Epidermal melanocyte (primary cell): ENCODE measurements around the gene SHISA4.
"Not testable (repeated sequence)": the region's sequence is repeated elsewhere in the genome, so short reads cannot be mapped to it uniquely, and the experiment has no call there.

ENCODE experiments used
- DNase-seq: peaks from one replicate; pipeline ENCODE4 v3.0.0; 2011; ENCODE audit warnings: low spot score; ENCODE audit not compliant: insufficient read length

Gene SHISA4

DNA sequence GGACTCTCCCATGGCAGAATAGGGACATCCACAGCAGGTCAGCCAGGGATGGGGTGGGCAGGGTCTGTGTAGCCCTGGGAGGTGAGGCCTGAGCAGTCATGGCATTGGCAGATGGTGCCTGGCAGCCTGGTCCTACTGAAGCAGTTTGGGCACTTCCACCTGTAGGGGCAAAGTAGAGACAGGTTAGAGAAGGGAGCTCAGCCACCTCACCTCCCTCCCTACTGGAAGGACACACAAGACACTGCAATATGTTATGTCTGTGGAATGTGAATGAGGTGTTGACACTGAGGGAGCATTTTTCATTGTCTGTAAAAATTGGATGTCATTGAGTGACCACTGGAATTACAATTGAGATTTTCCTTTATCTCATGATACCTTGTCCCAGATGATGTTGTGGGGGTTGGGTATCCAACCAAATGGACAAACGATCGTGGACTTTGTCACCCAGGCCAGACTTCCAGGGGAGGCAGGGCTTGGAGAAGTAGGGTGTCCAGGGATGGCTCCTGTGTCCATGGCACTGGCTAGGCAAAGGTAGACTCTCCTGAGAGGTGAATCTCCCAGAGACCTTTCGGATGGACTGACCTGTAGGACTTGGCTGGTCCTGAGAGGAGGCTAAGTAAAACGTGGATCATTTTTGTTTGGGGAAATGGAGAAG lies 9.7 kb downstream of the SHISA4 start:
- DNase-seq = no peak

DNA sequence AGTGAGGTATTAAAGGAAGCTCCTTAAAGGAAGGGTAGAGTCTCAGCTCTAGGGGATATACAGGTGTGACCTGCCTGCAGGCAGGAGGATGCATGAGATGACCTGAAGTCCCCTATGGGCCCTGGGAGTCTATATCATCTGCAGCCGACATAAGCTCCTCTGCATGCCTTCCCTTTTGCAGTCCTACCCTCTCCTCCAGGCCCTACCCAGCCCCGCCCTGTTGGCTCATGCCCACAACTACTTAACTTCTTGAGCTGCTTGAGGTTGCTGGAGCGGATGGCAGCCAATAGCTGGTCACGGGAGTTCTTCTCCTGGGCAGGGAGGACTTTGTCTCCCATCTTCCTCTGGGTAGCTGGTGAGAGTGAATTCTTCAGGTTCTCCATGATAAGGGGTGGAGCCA lies 10.3 kb downstream of the SHISA4 start:
- DNase-seq = no peak

DNA sequence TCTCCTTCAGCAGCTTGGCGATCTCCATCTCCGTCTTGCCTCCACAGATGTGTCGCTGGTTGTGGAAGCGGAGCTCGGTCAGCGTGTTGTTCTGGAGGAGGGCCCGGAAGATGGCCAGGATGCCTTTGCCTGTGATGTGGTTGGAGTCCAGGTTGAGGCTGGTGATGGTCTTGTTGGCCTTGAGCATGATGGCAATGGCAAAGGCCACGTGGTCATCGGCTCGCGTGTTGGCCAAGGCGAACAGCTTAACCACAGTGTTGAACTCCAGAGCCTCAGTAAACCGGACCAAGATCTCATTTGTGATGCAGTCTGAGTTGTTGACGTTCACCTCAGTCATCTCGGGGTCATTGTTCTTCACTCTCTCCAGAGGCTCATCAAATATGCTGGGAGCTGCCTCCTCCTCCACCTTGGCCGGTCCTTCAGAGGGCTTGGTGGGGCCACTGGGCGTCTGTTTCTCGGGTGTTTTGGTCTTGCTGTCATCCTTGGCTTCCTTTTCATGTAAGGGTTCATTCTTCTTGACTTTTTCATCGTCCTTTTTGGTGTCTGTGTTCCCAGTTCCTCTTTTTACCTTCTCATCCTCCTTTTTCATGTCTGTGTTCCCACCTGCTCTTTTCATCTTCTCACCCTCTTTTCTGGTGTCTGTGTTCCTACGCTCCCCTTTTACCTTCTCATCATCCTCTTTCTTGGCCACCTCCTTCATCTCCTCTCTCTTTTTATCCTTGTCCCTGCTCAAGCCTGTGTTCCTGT lies 11.2 kb downstream of the SHISA4 start:
- no peak for DNase-seq

DNA sequence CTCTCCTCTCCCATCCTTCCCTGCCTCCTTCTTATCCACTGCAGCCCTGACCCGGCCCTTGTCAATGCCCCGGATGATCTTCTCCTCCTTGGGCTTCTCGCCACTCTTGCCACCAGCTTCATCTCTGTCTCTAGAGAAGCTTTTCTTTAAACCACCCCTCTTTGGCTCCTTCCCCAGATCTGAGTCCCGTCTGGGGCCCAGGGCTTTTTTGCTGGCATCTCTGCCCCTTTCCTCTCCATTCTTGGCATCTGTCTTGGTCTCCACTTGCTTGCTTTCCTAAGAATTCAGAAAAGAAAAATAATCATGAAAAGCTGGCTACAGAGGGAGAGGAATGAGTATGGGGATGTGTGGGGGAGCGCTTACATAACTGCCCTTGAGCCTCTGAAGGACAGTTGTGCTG lies 11.8 kb downstream of the SHISA4 start:
- no peak for DNase-seq

DNA sequence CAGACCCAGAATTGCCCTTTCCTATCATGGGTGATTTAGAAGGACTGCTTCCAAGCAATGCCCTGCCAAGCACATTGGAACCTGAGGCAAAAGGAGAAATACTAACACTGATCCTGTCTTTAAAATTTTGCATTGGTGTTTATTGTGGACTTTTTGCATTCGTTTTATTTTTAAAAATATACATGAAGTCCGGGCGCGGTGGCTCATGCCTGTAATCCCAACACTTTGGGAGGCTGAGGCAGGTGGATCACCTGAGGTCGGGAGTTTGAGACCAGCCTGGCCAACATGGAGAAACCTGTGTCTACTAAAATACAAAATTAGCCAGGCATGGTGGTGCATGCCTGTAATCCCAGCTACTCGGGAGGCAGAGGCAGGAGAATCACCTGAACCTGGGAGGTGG lies 12.3 kb downstream of the SHISA4 start:
- DNase-seq = not testable (repeated sequence)

DNA sequence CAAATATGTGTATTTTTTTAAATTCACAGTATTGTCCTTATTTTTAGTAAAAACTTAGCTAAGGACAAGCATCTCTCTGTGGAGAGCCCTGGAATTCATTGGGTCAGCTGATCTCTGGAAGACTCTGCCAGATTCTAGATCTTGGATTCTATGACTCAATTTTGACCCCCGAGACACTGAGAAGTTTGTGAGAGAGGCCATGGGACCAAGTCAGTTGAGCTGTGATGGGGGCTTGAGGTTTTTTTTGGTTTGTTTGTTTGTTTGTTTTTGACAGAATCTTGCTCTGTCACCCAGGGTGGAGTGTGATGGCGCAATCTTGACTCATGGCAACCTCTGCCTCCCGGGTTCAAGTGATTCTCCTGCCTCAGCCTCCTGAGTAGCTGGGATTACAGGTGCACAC lies 13.5 kb downstream of the SHISA4 start:
- no peak for DNase-seq

DNA sequence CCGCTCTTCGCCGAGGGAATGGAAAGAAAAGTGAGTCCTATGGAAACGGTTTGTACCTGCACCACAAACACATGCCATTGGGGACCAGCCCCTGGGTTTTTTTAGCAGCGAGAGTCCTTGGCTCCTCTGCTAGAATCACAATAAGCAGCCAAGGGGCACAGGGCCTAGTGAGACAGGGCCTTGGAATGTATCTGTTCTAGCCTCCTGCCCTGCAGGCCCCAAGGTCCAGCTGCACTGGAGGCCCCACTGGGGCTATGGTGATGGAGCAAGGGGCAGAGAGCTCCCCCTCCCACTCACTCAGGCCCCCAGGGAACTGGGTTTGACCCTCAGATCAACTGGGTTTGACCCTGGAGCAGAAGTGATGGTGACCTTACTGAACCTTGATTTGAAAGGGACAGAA lies 14.4 kb downstream of the SHISA4 start:
- no peak for DNase-seq

DNA sequence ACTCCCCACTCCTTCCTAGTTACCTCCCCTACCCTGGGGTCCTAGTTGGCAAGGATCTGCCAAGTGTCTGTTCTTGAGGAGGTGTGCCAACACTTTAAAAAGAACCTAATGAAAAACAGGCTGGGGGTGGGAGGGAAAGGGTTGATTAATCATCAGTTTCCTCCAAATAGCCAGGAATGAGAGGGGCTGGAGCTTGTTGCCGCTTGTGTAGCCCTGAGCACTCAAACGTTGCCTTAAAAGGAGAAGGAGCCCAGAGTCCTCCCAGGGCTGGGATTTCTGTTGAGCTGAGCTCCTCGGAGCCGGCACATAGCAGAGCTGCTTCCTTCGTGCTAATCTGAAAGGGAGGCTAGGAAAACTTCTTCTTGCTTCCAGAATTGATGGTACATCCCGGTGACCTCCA lies 15.9 kb downstream of the SHISA4 start:
- DNase-seq = peak; percentile 70

DNA sequence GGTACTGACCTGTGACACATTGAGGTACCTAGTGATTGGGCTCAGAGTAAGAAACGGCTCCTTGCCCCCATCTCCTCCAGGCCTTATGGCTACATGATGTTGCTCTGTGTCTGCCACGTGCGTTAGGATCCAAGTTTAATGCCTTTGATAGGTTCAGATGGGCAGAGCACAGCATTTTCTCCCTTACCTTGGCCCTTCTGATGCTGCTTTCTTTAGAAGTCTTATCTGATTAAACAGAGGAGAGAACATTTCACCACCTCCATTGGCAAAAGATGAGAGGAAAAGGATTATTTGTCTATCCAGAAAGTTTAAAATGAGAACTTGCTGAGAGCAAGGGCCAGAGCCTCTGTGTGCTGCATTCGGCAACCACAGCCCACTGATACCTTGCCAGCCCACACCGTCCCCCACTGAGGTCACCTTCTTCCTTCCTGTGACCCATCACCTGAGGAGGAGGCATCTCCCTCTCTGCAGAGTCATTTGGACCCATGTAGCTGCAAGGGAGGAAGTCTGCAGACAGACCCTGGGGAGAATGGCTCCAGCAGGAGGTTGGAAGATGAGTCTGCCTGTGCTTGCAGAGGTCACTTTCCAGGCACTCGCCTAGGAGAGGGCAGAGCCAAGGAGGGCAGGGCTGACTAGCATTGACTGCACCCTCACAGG lies 16.7 kb downstream of the SHISA4 start:
- no peak for DNase-seq

DNA sequence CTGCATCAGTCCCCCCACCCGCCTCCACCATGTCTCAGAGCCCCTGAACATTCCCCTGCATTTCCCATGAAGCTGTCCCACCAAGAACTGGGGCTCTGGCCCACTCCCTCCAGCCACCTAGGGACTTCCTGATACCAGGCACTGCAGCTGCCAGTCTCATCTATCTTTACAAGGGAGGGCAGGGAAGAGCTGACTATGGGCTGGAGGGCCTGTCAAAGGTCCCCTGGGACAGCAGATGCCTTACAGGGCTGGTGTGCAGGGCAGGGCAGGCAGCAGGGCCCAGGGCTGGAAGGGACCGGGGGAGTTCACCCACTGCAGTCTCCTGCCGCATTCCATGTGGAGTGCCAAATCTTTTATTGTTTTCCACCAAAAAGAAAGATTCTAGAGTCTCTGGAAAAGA lies 17.6 kb downstream of the SHISA4 start:
- DNase-seq = no peak

DNA sequence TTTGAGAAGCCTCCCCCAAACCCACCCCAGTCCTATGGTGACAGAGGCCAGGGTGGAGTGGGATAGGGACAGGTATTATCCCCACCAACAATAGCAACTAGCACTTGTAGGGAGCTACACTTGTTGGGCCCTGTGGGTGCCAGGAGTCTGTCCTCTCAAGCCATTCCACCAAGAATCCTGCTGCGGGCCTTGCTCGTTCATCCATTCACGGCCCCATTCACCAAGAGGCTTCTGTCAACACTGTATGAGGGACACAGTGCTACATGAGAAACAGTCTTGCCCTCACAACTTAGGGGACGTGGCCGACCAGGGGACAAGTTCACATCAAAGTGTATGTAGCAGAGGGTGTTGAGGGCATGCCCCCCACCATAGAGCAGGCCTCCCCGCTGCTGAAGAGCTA lies 18.9 kb downstream of the SHISA4 start:
- no peak for DNase-seq

DNA sequence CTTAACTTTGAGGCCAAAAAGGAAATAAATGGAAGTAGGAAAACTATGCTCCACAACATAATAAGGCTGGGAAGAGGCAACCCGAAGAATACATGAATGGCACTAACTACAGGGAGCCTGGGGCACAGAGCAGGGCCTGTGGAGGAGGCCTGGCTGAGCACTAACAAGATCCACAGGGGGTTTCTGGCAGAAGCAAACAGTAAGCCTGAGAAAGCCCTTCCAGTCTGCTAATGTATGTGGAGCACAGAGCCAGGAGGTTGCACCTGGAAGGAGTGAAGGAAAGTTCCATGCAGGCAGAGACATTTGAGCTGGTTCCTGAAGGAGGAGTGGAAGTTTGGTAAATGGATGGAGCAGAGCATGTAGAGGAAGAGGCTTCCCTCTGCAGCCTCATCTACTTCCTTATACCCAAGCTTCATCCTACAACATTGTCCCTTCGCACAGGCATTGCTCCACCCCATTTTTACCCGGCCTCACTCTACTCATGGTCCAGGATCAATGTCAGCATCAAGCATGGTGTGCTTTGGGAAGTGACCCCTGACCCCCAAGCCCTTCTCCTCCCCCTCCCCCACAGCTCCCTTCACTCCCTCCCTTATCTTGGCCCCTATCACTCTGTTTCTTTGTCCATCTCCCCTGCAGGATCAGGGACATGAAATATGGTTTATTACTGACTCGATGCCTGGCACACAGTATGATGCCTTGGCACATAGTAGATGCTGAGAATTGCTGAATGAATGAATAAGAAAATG lies 23.3 kb downstream of the SHISA4 start:
- no peak for DNase-seq

DNA sequence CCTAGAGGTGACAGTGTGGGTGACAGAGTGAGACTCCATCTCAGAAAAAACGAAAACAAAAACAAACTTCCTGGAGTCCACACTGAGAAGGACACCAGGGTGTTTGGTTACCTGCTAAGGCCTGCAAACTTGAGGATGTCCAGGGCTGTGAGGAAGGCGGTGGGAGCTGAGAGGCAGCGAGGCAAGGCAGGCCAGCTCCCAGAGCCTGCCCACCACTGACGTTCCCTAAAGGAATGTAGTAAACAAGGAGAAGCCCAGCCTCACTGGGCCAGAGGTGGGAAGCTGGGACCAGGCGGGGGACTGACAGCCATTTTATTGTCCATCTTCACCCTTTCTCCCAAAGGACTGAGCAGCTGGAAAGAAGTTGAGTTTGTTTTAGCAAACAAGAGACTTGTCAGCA lies 24.1 kb downstream of the SHISA4 start:
- DNase-seq = no peak

DNA sequence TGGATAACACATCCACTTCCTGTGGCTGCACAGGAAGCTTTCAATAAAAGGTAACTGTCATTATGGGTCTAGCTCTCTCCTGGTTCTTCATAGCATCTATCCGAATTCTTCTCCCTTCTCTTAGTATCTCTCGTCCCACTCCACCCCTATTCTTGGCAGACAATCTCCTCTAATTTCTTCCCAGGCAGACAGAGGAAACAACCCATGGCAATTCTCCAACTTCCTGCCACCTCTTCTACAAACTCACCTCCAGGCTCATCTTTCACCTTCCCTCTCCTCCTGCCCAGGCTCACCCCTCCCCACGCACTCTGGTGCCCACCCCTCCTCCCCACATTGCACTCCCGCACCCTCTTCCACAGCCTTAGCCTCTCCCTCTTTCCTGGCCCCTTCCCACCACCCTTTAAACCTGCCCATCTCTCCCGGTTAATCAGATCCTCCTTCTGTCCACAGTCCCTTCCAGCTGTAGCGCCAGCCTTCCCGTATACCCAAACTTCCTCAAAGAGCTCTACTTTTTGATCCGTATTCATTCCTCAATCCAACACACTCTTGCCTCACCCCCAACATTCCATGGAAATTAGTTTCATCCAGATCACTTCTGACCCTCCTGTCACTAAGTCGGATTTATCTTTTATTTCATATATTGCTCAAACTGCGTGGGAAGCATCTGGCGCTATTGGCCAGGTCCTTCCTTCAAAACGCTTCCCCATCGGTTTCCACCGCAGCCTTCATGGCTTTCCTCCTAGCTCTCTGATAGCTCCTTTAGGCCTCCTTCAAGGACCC lies 25.9 kb downstream of the SHISA4 start:
- DNase-seq = no peak

DNA sequence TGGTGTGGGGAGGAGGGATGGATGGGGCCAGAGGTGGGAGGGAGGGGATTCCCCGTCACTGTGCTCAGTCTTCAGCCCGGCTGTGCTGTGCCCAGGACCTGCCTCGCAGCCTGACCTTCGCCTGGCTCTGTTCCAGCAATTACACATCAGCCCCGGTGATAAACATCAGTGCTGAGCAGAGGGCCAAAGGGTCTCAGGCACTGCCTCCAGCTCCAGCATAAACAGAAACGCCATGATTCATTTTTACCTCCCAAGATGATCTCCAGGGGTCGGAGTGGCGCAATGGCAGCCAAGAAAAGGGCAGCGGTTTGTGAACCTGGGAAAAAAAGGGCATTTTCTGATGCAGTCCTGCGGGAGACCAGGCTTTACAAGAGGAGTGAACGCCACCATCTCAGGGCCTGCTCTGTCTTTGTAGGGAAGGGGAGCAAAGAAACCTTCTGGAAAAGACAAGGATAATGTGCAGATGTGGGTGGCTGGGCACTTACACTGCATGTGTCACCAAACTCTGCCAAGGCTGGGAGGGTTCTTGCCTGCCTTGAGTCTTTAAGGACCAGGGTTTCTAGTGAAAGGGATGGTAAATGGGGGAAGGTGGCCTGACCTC lies 28.1 kb downstream of the SHISA4 start:
- no peak for DNase-seq

DNA sequence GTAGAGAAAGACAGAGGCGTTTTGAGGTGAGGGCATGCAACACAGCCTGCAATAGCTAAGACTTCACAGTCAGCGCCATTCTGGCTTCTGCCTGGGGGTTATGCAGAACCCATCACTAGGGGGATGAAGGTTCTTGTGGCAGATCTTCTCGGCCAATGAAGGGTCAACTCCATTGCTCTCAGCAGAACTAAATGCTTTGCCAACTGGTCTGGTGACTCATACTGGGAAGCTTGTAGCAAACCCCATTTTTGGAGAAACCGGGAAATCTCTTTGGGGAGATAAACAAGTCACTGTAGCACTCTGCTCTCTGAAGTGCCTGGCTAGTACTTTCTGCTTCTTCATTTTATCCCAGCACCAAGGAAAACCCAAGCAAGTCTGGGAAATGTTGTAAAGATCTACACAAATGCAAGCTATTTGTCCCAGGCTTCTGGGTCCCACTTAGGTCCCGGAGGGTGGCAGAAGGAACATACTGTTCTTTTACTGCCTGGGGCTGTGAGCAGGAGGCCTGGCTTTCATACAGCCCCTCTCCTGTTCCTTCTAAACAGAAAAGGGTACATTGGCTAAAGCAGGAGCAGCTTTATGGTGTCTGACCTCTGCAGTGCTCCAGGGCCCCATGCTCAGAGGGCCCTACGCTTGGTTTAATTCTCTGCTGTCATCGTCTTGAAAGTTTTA lies 28.8 kb downstream of the SHISA4 start:
- DNase-seq = peak; percentile 32

DNA sequence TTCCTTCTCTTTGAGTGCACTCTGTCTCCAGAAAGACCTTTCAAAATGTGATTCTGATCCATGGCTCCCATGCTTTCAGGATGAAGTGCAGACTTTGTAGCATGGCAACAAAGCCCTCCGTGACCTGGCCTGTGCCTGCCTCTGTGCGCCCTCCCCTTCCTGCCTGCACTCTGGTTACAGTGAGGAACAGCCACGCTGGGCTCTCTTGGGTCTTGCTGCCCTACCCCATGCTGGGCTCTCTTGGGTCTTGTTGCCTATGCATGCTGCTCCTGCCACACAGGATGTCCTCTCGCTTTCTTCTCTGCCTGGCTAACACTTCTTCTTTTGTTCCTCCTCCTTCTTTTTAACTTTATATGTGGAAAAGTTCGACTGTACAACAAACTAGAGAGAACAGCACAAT lies 29.6 kb downstream of the SHISA4 start:
- no peak for DNase-seq

DNA sequence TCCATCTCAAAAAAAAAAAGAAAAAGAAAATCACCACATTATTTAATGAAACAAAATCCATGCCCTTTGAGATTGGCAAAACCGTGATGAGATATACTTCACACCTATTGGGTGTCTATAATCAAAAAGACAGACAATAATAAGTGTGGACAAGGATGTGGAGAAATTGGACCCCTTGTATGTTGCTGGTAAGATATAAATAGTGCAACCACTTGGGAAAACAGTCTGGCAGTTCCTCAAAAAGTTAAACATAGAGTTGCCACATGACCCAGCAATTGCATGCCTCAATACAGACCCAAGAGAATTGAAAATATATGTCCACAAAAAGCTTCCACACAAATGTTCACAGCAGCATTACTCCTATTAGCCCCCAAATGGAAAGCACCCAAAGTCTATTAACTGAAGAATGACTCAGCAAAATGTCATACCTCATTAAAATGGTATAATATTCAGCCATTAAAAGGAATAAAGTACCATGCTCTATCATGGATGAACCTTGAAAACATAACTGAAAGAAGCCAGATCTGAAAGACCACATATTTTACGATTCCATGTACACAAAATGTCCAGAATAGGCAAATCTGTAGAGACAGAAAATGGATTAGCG lies 33.4 kb downstream of the SHISA4 start:
- DNase-seq = no peak

DNA sequence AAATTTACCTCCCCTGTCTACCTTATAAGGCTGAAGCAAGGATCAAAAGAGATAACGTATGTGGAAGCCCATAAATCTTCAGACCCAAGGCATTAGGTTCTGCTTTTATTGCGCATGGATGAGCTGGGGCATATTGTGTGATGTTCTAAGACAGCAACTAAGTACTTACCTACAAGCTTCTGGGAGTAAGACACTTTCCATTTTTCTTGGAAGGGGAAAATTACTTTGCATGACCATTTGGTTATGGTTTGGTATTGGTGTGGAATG lies 36.5 kb downstream of the SHISA4 start:
- no peak for DNase-seq

DNA sequence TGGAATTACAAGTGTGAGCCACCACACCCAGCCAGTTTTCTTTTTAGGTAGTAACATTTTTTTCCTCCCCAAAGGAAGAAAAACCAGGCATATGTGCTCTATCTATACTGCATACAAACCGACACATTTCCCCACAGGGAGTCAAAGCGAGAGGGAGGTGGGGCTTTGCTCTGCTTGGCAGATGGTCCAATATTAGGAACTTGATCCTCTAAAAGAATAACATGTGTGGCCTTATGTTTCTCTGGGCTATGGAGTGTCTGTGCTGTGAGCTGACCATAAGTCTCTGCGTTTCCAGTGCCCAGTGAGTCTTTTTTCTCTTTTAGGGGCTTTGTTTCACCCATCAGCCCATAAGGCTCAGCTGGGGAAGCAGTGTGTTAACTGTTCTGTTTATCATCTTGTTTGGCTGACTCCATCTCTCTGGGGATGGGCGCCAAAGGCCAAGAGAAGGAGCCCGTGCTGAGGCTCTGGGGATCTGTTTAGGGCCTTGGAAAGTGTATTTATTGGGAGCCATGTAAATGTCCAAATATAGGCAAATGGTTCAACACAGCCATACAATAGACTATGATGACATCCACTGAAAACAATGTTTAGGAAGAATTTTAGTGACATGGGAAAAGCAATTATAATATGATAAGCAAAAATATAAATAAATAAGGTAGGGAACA lies 37.4 kb downstream of the SHISA4 start:
- no peak for DNase-seq
